Cerebellar nuclear complex (tissue), 1 donor: Measurements from ENCODE around the gene MAGI2.

Source experiments
- DNase-seq, 2 experiments: peaks; one replicate each; lab custom pipeline; 2025; lab: John Stamatoyannopoulos, UW

Gene MAGI2

DNA sequence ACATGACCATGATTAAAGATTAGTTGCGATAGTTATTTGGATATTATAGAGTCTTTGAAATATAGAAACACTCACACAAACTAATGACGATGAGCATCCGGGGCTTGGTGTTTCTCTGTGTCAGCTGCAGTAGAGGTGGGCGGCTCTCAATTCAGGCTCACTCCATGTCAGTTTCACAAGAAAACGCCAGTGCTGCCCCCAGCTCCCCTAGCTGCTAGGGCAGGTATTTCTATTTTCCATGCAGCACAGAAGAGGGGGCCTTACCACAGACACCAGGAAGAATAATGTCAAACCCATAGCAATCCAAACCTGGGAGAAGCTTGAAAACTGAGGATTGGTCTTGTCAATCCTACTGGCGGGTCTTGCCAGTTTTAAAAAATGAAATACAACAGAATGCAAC is 1457.8 kb downstream of the MAGI2 start:
- DNase-seq: no peak

DNA sequence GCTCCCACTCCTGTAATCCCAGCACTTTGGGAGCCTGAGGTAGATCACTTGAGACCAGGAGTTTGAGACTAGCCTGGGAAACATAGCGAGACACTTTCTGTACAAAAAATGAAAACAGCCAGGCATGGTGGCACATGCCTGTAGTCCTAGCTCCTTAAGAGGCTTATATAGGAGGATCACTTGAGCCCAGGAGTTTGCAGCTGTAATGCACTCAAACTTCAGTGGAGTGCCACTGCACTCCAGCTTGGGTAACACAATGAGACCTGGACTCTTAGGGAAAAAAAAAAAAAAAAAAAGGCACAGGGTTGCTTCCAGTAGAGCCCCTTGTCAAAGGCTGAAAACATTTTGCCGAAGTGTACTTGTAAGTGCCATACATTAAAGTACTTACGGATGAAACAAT is 1459.6 kb downstream of the MAGI2 start:
- DNase-seq: no peak

DNA sequence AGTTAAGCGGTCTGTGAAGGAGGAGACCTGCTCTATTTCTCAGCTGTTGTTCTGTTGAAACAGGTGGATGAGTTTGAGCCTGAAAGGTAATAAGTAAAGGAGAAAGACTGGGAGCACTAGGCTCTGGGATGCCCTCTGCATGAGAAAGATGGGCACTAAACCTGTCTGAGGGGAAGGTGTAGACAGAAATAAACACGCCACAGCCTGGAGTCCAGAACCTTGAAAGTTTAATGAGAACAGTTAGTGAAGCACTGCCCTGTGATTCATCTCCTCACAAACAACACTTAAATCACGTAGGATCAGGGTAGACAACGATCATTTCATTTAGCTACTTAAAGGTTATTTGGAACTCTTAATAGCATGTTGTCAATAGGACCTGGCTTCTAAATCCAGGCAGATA is 1461.8 kb downstream of the MAGI2 start:
- no peak for DNase-seq

DNA sequence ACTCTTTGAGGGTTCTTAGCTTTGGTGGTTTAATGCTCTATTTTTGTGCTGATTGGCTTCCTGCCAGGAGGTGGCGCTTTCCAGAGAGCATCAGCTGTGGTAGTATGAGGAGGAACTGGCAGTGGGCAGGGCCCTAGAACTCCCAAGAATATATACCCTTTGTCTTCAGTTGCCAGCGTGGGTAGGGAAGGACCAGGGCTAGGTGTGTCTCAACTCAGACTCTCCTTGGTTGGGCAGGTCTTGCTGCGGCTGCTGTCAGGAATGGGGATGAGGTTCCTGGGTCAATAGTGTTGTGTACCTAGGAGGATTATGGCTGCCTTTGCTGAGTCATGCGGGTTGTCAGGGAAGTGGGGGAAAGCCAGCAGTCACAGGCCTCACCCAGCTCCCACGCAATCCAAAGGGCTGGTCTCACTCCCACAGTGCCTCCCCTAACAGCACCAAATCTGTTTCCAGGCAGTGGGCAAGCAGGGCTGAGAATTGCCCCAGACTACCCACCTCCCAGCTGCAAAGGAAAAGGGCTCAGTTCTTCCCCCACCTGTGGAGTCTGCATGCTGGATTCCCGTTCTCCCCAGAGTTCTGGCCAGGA is 1463.4 kb downstream of the MAGI2 start:
- DNase-seq: no peak

DNA sequence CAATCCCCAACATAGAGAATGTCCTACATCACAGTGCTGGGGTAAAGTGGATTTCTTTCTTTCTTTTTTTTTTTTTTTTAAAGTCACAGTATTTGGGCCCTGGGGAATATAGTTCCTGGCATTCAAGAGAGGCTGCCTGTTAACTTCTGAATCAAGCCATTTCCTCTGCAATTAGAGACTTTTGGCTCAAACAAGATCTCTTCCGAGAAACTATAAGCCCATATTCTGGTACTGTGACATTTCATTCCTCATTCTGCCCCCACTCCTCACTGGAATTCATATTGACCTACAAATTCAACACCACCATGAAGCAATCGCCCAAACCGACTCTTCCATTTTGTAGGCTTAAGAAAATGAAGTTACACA is 1467.5 kb downstream of the MAGI2 start:
- DNase-seq: no peak

DNA sequence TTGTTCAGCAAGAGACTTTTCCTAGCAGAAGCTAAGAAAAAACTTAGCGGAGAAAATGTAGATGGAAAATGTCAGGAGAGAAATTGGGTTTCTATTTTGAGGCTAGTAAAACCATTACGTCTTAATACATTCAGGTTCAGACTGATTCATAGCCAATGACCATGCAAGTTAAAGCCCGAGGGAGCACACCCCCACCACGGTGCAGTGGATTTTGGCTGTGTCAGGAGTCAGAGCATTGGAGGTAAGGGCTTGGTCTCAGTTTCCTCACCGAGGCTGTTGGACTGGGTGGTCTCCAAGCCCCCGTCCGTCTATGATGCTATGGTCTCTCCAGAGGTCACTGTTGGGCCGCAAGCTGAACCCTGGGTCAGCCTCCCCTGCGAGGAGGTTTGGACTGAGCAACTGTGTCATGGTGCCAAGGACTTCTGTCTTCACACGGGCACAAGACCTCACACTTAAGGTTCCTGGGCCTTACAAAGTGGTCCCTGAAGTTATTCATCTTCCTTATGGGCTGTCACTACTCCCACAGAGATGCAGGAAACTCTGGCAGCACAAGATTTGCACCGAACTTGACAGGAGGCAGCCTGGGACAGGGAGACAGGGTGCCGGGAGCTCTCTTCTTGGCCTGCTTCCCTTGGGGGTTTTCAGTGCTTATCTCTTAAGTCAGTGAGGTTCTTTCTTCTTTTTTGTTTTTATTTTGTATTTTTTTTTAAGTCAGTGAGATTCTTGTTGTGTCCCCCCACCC is 1468.1 kb downstream of the MAGI2 start:
- DNase-seq: no peak

DNA sequence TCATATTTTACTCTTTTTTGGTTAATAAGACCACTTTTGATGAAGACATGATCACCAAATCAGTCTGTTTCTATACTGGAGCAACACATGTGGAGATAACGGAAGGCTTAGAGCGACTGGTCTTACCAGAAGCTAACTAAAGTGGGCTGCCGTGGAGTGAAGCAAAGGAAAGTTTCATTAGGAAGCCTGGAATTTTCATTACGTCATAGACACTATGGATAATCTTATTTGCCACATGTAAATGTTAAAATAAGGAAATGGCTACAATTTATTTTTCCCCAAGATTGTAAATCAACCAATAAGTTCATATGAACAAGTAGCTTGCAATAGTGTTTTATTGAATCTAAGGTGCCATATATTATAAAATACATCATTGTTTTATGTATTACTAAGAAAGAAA is 1469.5 kb downstream of the MAGI2 start:
- no peak for DNase-seq

DNA sequence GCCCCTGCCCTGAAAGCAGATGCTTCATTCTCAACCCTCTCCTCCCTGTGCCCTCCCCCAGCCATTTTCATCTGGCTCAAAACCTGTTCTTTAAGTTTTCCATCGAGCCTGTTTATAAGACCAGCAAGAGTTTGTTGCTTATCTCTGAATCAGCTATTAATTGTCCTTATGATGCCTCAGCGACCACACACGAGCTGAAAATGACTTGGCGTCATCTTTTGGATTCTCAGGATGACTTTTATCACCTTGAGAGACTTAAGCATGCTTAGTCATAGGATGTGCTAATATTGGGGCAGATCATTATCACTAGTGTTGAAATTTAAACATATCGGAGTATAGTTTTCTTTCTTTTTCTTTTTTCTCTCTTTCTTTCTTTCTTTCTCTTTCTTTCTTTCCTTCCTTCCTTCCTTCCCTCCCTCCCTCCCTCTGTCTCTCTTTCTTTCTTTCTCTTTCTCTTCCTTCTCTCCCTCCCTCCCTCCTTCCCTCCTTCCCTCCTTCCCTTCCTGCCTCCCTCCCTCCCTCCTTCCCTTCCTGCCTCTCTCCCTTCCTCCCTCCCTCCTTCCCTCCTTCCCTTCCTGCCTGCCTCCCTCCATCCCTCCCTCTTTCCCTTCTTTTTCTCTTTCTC is 1470.4 kb downstream of the MAGI2 start:
- no peak for DNase-seq

DNA sequence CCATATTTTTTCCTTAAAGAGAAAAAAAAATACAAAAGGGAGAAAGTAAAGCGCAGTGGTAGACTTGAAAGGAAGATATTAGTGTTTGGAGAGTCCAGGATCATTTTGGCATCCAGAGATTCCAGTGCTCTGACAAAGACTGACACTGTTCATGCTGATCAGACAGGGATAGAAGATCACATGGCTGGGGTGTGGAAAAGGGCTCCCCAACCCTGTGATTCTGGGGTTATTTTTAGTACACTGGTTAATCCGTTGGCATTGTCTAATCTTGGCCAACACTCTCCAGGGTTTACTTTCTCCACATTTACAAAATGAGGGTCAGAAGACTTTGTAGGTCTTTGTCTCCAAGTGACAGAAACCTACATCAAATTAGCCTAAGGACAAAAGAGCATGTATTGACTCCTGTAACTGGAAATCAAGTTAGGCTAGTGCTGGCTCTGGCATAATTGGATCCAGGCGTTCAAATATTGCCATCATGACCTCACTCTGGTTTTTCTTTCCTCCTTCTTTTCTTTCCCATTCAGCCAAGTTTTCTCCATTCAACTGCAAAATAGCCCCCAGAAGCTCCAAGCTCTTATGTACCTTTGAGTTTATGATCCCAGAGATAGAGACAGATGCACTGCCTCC is 1473.3 kb downstream of the MAGI2 start:
- DNase-seq: no peak

DNA sequence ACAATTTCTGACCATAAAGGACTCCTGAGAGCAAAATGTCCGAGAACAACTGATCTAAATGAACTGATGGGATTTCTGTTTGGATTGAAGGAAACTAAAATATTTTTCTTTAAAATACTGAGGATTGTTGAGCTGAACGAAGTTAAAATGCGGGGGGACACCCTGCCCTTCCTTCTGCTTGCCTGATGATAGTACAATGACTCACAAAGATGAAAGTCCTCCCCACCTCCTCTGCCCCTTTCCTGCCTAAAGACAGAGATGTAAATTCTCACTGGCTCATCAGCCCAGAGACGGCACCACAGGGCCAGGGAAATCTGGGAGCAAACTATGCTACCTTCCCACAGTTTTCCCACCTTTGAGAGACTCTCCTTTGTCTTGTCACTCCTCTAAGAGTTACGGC is 1474.2 kb downstream of the MAGI2 start:
- no peak for DNase-seq

DNA sequence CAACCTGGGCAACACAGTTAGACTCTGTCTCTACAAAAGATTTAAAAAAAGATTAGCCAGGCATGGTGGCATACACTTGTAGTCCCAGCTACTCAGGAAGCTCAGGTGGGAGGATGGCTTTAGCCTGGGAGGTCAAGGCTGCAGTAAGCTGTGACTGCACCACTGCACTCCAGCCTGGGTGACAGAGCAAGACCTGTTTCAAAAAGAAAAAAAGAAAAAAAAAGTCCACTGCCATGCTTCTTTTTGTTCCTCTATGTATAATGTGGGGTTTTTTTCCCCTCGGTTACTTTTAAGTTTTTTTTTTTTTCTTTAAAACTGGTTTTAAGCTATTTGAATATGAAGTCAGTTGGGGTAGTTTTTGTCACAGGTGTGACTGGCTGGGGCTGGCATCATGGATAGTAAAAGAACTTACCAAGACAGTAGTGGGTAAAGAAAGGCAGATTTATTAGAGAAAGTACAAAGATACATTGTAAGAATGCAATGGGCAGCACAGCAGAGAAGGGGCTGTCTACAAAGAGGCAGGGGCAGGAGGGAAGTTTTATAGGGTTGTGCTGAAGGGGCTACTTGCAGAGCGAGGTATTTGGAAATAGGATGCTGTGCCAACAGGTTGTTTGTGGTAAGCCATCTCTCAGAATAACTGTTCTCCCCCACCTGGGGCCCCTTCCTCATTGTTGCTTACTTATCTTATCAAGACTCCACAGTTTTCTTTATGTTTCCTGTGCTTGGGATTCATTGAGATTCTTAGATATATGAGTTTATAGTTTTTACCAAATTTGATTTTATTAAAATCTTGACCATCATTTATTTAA is 1477.6 kb downstream of the MAGI2 start:
- DNase-seq: no peak

DNA sequence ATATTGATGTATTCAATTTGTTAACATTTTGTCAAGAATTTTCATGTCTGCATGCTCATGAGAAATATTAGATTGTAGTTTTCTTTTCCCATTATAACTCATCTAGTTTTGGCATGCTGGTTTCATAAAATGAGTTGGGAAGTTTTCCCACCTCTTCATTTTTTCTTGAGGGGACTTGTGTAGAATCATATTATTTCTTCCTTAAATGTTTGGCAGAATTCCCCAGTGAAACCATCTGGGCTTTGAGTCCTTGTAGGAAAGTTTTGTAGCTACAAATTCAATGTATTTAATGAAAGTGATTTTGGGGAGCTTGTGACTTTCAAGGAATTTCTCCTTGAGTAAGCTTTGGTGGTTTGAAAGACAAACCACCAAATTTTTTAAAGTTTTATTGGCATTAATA is 1481.7 kb downstream of the MAGI2 start:
- no peak for DNase-seq

DNA sequence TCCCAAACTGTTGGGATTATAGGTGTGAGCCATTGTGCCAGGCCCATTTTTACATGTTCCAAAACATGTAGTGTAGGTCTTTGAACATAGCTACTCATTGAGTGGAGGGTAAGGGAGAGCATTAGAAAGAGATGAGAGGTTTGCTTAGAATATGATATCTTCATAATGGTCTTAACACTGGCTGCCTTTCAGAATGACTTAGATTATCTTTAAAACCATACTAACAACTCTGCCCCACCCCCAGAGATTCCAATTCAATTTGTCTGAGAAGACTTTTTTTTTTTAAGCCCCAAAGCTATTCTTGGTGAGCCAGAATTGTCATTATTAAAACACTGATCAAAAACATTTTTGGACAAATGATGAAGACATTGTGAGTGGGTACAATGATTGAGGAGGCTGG is 1486.0 kb downstream of the MAGI2 start:
- DNase-seq: no peak
